ENCODE measurements around the gene SPEM1.
"Not testable (repeated sequence)": the region's sequence is repeated elsewhere in the genome, so short reads cannot be mapped to it uniquely, and the experiment has no call there.

The SPEM1 gene

GRCh38 chr17:7467498-7467897 is 47.4 kb downstream of the SPEM1 start:
- H3K4me3 ChIP-seq (ENCODE audit: low read depth, low read length), result no peak overlapping the region

DNA sequence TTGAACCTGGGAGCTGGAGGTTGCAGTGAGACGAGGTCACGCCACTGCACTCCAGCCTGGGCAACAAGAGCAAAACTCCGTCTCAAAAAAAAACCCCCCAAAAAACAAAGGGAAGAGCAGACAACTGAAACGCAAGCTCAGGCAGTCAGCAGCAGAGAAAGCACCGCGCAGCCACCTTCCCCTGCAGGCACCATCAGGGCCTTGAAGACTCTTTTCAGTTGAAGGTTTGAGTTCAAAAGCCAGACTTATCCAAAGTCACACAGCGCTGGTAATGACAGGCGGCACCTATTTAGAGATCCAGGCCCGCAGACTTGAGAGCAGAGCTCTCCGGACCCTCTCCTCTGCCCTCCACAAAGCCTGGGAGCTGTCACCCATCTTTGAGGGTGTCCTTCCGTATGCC is 48.2 kb downstream of the SPEM1 start:
- H3K4me3 ChIP-seq (ENCODE audit: low read depth, low read length), result no peak overlapping the region

DNA sequence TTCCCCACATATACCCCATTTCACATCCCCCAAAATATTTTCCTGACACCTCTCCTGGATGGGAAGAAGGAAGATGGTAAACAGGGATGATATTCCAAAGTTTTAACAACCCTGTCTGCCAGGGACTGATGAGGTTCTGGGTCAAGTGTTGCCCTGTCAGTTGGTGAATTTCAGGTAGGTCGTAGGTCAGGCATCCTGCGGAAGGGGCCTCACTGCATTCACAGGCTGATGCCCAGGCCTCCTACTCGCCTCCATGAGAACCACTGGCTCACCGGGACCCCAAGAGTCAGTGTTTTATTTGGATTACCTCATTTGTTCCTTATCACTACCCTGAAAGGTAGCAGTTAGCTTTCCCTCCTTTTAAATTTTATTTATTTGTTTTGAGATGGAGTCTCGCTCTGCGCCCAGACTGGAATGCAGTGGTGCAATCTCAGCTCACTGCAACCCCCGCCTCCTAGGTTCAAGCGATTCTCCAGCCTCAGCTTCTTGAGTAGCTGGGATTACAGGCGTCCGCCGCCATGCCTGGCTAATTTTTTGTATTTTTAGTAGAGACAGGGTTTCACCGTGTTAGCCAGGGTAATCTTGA is 48.8 kb downstream of the SPEM1 start:
- no peak overlapping the region for H3K4me3 ChIP-seq (ENCODE audit: low read depth, low read length)

DNA sequence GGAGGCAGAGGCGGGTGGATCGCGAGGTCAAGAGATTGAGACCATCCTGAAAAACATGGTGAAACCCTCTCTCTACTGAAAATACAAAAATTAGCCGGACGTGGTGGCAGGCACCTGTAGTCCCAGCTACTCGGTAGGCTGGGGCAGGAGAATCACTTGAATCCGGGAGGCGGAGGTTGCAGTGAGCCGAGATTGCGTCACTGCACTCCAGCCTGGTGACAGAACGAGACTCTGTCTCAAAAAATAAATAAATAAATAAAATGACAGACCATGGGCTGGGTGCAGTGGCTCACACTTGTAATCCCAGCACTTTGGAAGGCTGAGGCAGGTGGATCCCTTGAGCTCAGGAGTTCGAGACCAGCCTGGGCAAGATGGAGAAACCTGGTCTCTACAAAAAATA is 49.7 kb downstream of the SPEM1 start:
- H3K4me3 ChIP-seq (ENCODE audit: low read depth, low read length), result not testable (repeated sequence)

- H3K4me3 ChIP-seq (ENCODE audit: low read depth, low read length), result not testable (repeated sequence)
These were observed 50.4 kb downstream of the SPEM1 start for GRCh38 chr17:7470457-7470973.
